Keratinocyte (primary cell): Measurements from ENCODE around the gene LRRC74B. TPM values are rescaled to one million over a fixed set of nuclear protein-coding genes. Genes with fewer than 3 reads are reported as not detected.

Experiments used
- DNase-seq: peaks from one replicate; pipeline ENCODE4 v3.0.0-alpha.2; 2011; ENCODE audit warnings: low read depth, missing footprints, low spot score
- FAIRE-seq: peaks from 2 replicates; lab custom pipeline; 2011; peaks lifted over from hg19 to GRCh38; lab: Jason Lieb, UNC
- H2AFZ ChIP-seq: 2 replicates; pipeline ENCODE4 v1.6.0; 2012; ENCODE audit warnings: low read length, control low read depth, inconsistent platforms; ENCODE audit not compliant: control insufficient read depth
- H3K27ac ChIP-seq: 2 replicates; pipeline ENCODE4 v1.5.1; 2011; ENCODE audit warnings: low read length; ENCODE audit not compliant: control insufficient read depth, insufficient read depth
- H3K27me3 ChIP-seq: 3 replicates; pipeline ENCODE4 v1.6.0; 2011; ENCODE audit warnings: low read length; ENCODE audit not compliant: control insufficient read depth, insufficient read depth; ENCODE audit errors: extremely low read depth
- H3K36me3 ChIP-seq, 2 experiments: 2 replicates in 1 of 2; 3 replicates in 1 of 2; pipeline ENCODE4 v1.5.1; 2011; ENCODE audit warnings: low read length in 2 of 2, mild to moderate bottlenecking in 1 of 2; ENCODE audit not compliant: control insufficient read depth in 2 of 2, insufficient read depth in 2 of 2; ENCODE audit errors: extremely low read depth in 1 of 2
- H3K4me1 ChIP-seq: 3 replicates; pipeline ENCODE4 v1.5.1; 2011; ENCODE audit warnings: low read length; ENCODE audit not compliant: control insufficient read depth, insufficient read depth; ENCODE audit errors: extremely low read depth
- H3K4me2 ChIP-seq: 3 replicates; pipeline ENCODE4 v1.6.0; 2011; ENCODE audit warnings: low read depth, low read length; ENCODE audit not compliant: control insufficient read depth, insufficient read depth; ENCODE audit errors: extremely low read depth
- H3K4me3 ChIP-seq, 3 experiments: fragments of 200-600 bp in 1 of 3; sonication (generic) in 1 of 3; 2 replicates in 2 of 3; 3 replicates in 1 of 3; pipeline ENCODE4 v1.5.1; 2011 to 2016; ENCODE audit warnings: low read length in 3 of 3, mild to moderate bottlenecking in 3 of 3, control low read depth in 2 of 3, inconsistent platforms in 1 of 3, low read depth in 1 of 3, mixed read lengths in 1 of 3, mixed run types in 1 of 3, moderate library complexity in 1 of 3; ENCODE audit not compliant: control insufficient read depth in 2 of 3, insufficient read depth in 2 of 3; ENCODE audit errors: extremely low read depth in 1 of 3
- H3K79me2 ChIP-seq: 2 replicates; pipeline ENCODE4 v1.6.0; 2012; ENCODE audit warnings: low read length; ENCODE audit not compliant: control insufficient read depth, insufficient read depth
- H3K9ac ChIP-seq: 3 replicates; pipeline ENCODE4 v1.6.0; 2011; ENCODE audit warnings: low read length; ENCODE audit not compliant: control insufficient read depth, insufficient read depth; ENCODE audit errors: extremely low read depth
- H3K9me1 ChIP-seq: 3 replicates; pipeline ENCODE4 v1.6.0; 2011; ENCODE audit warnings: low read length; ENCODE audit not compliant: control insufficient read depth, insufficient read depth; ENCODE audit errors: extremely low read depth
- H3K9me3 ChIP-seq: 2 replicates; pipeline ENCODE4 v1.5.1; 2012; ENCODE audit warnings: low read depth, low read length; ENCODE audit not compliant: control insufficient read depth
- H4K20me1 ChIP-seq: 3 replicates; pipeline ENCODE4 v1.6.0; 2011; ENCODE audit warnings: low read length; ENCODE audit not compliant: control insufficient read depth, insufficient read depth; ENCODE audit errors: extremely low read depth
- CTCF ChIP-seq, 3 experiments: IDR thresholded peaks in 1 of 3; conservative IDR thresholded peaks in 1 of 3; optimal IDR thresholded peaks in 1 of 3; 2 replicates in 2 of 3; 3 replicates in 1 of 3; pipeline versions ENCODE3 to v1.5.1; 2011; ENCODE audit warnings: low read length in 3 of 3, mild to moderate bottlenecking in 3 of 3, moderate library complexity in 2 of 3, control low read depth in 1 of 3, inconsistent platforms in 1 of 3; ENCODE audit not compliant: insufficient read depth in 2 of 3; ENCODE audit errors: extremely low read depth in 1 of 3
- EZH2 ChIP-seq: IDR thresholded peaks from one replicate; pipeline ENCODE4 v1.6.1; 2012; ENCODE audit warnings: inconsistent platforms, mild to moderate bottlenecking, low read length, moderate library complexity
- dilution Hi-C: fragments of 300-500 bp; cut with MboI; formaldehyde crosslinking; loops from one replicate; pipeline ENCODE4 v1.7.0; 2020; ENCODE audit warnings: low sequenced_read_pairs; ENCODE audit not compliant: extremely low pct_ligation_motif_present
- polyA plus RNA-seq, 5 experiments: library from polyadenylated mRNA; depleted of rRNA in 3 of 5; stranded (reverse) in 3 of 5; stranded (forward) in 1 of 5; unstranded in 1 of 5; fragments of >200 nt; gene quantifications; 1 replicate in 1 of 5; 2 replicates in 3 of 5; 3 replicates in 1 of 5; pipeline versions ENCODE4 v1.2.1 to v1.2.3, GENCODE V29; 2011 to 2012; ENCODE audit warnings: missing spikeins in 2 of 5, low read depth in 1 of 5, low replicate concordance in 1 of 5
- small RNA-seq, 3 experiments: library from RNA; depleted of rRNA; stranded (forward); fragments of <200 nt; gene quantifications; one replicate each; pipeline ENCODE3, GENCODE V24; 2012; ENCODE audit warnings: low read depth in 3 of 3, low replicate concordance in 1 of 3; ENCODE audit not compliant: insufficient read length in 3 of 3

LRRC74B gene
- polyA plus RNA-seq, 1 donor (not counting 4 experiments of a cell fraction or from before 2014, with no cell fraction given): not detected

- Histone ChIP-seq H3K4me2 (no peak overlapping the region), H4K20me1 (no peaks in the 10 kb centered on the region), H3K9ac (no peak overlapping the region), H3K27me3 (no peaks in the 10 kb centered on the region), H3K27ac (no peak overlapping the region), H2AFZ (no peak overlapping the region), H3K9me1 (no peaks in the 10 kb centered on the region), H3K4me3 (no peak overlapping the region), H3K36me3 (no peaks in the 10 kb centered on the region), H3K4me1 (peaks cover 10% of the 10 kb centered on the region), H3K9me3 (no peaks in the 10 kb centered on the region), H3K79me2 (no peaks in the 10 kb centered on the region)
- FAIRE-seq (no peak), DNase-seq (no peak)
- dilution Hi-C loops: no loop called here
- no peak for TF ChIP-seq EZH2
- TF ChIP-seq CTCF (optimal IDR thresholded peaks at IDR 0.05 in 1 of 3, IDR thresholded peaks at IDR 0.05 in 1 of 3, conservative IDR thresholded peaks at IDR 0.05 in 1 of 3; ENCODE audit: extremely low read depth in 1 of 3, insufficient read depth in 2 of 3, low read length in 3 of 3): no peak
Observed at GRCh38 chr22:21106000-21106399, 60.3 kb downstream of the LRRC74B start.

- no peak for TF ChIP-seq CTCF (optimal IDR thresholded peaks at IDR 0.05 in 1 of 3, IDR thresholded peaks at IDR 0.05 in 1 of 3, conservative IDR thresholded peaks at IDR 0.05 in 1 of 3; ENCODE audit: extremely low read depth in 1 of 3, insufficient read depth in 2 of 3, low read length in 3 of 3)
- TF ChIP-seq EZH2: no peak
- Histone ChIP-seq H3K9me3 (no peaks in the 10 kb centered on the region), H3K79me2 (no peaks in the 10 kb centered on the region), H3K4me1 (no peaks in the 10 kb centered on the region), H3K36me3 (no peaks in the 10 kb centered on the region), H3K4me3 (no peak overlapping the region), H2AFZ (no peak overlapping the region), H3K4me2 (no peak overlapping the region), H3K9me1 (no peaks in the 10 kb centered on the region), H3K27me3 (no peaks in the 10 kb centered on the region), H4K20me1 (no peaks in the 10 kb centered on the region), H3K9ac (no peak overlapping the region), H3K27ac (no peak overlapping the region)
- no peak for DNase-seq
- FAIRE-seq: no peak
- dilution Hi-C loops: no loop called here
Observed at GRCh38 chr22:21108379-21109115, 62.8 kb downstream of the LRRC74B start.

Small RNA genes lying within 50 kb of the gene (small RNA-seq; reads per million reads assigned to genes)
- gene MIR649: 0 reads per million in 3 experiments

Other genes starting within 250 kb of the LRRC74B start
- gene PI4KA, start 187.1 kb upstream of the LRRC74B start, polyA plus RNA-seq: 12.2 to 15.9 TPM (median 13.6 TPM) in 3 replicates
- 30.2 to 36.5 TPM (median 31.6 TPM) in 3 replicates for gene SNAP29, start 186.9 kb upstream of the LRRC74B start, polyA plus RNA-seq
- gene CRKL, start 128.5 kb upstream of the LRRC74B start, polyA plus RNA-seq: 25.0 to 33.4 TPM (median 32.1 TPM) in 3 replicates
- gene AIFM3, start 78.7 kb upstream of the LRRC74B start, polyA plus RNA-seq: 0.56 to 1.1 TPM (median 0.59 TPM) in 3 replicates
- 36.3 to 41.6 TPM (median 37.0 TPM) in 3 replicates for gene LZTR1, start 63.6 kb upstream of the LRRC74B start, polyA plus RNA-seq
- gene THAP7, start 43.8 kb upstream of the LRRC74B start, polyA plus RNA-seq: 10.4 to 14.8 TPM (median 14.2 TPM) in 3 replicates
- gene P2RX6, start 30.8 kb upstream of the LRRC74B start, polyA plus RNA-seq: 0.65 to 1.0 TPM (median 0.87 TPM) in 3 replicates
- 0.05 to 0.18 TPM (median 0.10 TPM) in 3 replicates for gene SLC7A4, start 13.4 kb upstream of the LRRC74B start, polyA plus RNA-seq